ENCODE measurements around the gene EIF4A3.

DNA sequence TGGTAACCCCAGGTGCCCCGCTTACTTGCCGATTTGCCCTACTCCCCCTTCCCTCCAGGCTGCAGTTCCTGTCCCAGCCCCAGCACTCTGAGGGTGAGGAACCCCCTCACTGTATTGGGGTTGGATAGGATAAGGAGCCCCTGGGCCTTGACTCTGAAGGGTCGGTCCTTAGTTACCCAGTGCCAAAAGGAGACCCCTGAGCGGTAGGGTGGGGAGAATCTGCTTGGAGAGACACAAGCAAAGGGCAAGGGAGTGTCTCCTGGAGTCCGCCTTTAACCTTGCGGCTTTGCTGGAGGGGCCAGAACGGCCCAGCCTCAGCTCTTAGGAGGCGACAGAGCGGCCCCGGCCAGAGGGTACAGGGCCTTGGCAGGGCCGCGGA is 35.9 kb upstream of the EIF4A3 start:
- no peak for TF ChIP-seq HDAC2 (IDR thresholded peaks at IDR 0.05)
- no peak for TF ChIP-seq ZSCAN20 (CRISPR knock-in tag; IDR thresholded peaks at IDR 0.05)
- TF ChIP-seq, protein P1, sequence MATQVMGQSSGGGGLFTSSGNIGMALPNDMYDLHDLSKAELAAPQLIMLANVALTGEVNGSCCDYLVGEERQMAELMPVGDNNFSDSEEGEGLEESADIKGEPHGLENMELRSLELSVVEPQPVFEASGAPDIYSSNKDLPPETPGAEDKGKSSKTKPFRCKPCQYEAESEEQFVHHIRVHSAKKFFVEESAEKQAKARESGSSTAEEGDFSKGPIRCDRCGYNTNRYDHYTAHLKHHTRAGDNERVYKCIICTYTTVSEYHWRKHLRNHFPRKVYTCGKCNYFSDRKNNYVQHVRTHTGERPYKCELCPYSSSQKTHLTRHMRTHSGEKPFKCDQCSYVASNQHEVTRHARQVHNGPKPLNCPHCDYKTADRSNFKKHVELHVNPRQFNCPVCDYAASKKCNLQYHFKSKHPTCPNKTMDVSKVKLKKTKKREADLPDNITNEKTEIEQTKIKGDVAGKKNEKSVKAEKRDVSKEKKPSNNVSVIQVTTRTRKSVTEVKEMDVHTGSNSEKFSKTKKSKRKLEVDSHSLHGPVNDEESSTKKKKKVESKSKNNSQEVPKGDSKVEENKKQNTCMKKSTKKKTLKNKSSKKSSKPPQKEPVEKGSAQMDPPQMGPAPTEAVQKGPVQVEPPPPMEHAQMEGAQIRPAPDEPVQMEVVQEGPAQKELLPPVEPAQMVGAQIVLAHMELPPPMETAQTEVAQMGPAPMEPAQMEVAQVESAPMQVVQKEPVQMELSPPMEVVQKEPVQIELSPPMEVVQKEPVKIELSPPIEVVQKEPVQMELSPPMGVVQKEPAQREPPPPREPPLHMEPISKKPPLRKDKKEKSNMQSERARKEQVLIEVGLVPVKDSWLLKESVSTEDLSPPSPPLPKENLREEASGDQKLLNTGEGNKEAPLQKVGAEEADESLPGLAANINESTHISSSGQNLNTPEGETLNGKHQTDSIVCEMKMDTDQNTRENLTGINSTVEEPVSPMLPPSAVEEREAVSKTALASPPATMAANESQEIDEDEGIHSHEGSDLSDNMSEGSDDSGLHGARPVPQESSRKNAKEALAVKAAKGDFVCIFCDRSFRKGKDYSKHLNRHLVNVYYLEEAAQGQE (IDR thresholded peaks at IDR 0.05) = no peak
- TF ChIP-seq, protein P2, sequence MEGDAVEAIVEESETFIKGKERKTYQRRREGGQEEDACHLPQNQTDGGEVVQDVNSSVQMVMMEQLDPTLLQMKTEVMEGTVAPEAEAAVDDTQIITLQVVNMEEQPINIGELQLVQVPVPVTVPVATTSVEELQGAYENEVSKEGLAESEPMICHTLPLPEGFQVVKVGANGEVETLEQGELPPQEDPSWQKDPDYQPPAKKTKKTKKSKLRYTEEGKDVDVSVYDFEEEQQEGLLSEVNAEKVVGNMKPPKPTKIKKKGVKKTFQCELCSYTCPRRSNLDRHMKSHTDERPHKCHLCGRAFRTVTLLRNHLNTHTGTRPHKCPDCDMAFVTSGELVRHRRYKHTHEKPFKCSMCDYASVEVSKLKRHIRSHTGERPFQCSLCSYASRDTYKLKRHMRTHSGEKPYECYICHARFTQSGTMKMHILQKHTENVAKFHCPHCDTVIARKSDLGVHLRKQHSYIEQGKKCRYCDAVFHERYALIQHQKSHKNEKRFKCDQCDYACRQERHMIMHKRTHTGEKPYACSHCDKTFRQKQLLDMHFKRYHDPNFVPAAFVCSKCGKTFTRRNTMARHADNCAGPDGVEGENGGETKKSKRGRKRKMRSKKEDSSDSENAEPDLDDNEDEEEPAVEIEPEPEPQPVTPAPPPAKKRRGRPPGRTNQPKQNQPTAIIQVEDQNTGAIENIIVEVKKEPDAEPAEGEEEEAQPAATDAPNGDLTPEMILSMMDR (IDR thresholded peaks at IDR 0.05) = no peak
- TF ChIP-seq FOSL2 (IDR thresholded peaks at IDR 0.05) = no peak
- no peak for TF ChIP-seq FOSL2 (CRISPR knock-in tag; IDR thresholded peaks at IDR 0.05)
- no peak for TF ChIP-seq POLR2A (IDR thresholded peaks at IDR 0.05; ENCODE audit: low read length)
